Memory B cell (primary cell): Measurements from ENCODE around the gene ADAP1.

Source experiments
- ATAC-seq: fragments of 150-1000 bp; cut with Tn5 transposase; 2 replicates; pipeline ENCODE4 v1.10.0; 2021; ENCODE audit warnings: low read depth, mild to moderate bottlenecking, moderate library complexity
- DNase-seq, 2 donors: peaks; one replicate each; pipeline ENCODE4 v3.0.0; 2022; ENCODE audit warnings: low spot score in 2 of 2
- H3K27ac Mint-ChIP-seq: one replicate; pipeline ENCODE4 v1.8.0; 2022; ENCODE audit warnings: mild to moderate bottlenecking, moderate library complexity, mixed read lengths
- H3K27me3 Mint-ChIP-seq: one replicate; pipeline ENCODE4 v1.8.0; 2022; ENCODE audit warnings: mixed read lengths
- H3K36me3 Mint-ChIP-seq: one replicate; pipeline ENCODE4 v1.8.0; 2022; ENCODE audit warnings: mild to moderate bottlenecking, mixed read lengths
- H3K4me1 Mint-ChIP-seq: one replicate; pipeline ENCODE4 v1.8.0; 2022; ENCODE audit warnings: mixed read lengths
- H3K4me3 Mint-ChIP-seq: one replicate; pipeline ENCODE4 v1.8.0; 2022; ENCODE audit warnings: mild to moderate bottlenecking, moderate library complexity, mixed read lengths
- H3K9me3 Mint-ChIP-seq: one replicate; pipeline ENCODE4 v1.8.0; 2022; ENCODE audit warnings: mixed read lengths

Gene ADAP1

DNA sequence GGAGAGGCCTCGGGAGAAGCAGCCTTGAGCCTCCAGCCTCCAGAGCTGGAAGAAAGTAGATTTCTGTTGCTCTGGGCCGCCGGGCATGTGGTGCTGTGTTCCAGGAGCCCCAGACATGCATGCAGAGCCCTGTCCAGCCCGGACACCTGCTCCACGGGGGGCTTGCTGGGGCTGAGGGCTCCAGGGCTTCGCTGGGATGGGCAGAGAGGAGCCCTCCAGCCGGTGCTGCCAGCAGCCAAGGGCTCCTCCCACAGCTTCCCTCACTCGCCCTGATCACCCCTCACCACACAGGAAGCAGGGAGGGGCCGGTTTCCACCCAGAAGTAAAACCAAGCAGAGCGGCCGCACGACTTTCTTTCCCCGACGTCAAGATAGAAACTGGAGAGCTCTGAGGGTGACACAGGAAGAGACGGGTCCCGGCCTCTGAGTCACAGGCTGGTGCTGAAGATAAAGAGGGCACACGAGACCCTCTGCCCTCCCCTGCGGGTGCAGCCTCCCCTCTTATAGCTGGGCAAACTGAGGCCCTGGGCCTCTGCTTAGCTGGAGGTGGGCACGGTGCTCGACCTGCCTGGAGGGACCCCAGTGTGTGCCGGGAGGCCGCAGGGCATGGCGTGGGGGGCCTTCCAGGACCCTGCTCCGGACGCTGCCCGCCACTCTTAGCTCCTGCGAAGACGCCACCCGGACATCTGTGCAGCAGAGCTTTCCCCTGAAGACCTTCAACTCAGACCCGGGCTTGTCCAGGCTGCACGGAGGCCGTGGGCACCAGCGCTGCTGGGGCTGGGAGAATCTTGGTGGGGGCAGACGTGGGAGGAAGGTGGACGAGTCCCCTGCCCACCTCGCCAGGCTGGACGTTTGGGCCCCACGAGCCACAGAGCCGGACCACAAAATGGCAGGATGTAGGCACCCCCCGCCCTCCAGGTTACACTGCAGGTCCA lies 31.1 kb downstream of the ADAP1 start:
- Mint-ChIP-seq H3K9me3 (no peaks in the 10 kb centered on the region), H3K4me1 (peaks cover 23% of the 10 kb centered on the region), H3K27me3 (peaks cover 5% of the 10 kb centered on the region), H3K4me3 (peak overlapping the region; percentile 85), H3K27ac (peak overlapping the region; percentile 77), H3K36me3 (peaks cover 3% of the 10 kb centered on the region)
- ATAC-seq = peak; percentile 91
- peak; percentile 64 to 70 for DNase-seq

DNA sequence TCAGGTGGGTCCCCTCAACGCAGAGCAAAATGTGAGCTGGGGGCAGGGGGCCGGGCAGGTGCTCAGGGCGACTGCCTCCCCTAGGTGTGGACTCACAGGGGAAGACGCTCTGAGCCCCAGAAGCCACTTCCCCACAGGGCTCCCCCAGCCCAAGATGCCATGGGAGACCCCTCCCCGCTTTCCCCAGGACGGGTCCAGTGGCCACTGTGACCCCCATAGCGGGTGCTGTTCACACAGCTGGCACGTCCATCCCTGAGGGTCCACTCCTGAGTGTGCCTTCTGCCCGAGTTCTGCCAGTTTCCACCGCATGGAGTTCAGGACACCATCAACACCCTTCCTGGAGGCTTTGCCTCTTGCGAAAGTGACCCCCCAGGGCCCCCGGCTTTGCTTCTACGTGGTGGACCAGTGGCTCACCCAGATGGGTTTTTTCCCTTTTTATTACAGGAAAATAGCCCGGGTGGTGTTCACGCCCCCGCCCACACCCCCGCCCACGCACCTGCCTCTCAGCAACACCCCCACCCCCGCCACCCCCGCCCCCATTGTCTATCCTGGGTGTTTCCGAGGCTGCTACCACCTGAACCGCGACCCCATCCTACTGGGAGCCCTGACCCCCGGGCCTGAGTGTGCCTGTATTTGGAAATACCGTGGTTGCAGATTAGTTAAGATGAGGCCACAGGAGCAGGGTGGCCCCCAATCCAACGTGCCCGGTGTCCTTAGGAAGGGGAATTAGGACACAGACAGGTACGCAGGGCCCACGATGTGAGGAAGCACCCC lies 32.0 kb downstream of the ADAP1 start:
- peaks cover 3% of the 10 kb centered on the region for H3K36me3 Mint-ChIP-seq
- peaks cover 21% of the 10 kb centered on the region for H3K4me1 Mint-ChIP-seq
- H3K9me3 Mint-ChIP-seq = no peaks in the 10 kb centered on the region
- DNase-seq (no peak), ATAC-seq (peak; percentile 3)
- H3K27me3 Mint-ChIP-seq = peaks cover 5% of the 10 kb centered on the region
- peak overlapping the region; percentile 77 for H3K27ac Mint-ChIP-seq
- H3K4me3 Mint-ChIP-seq = peak overlapping the region; percentile 85

DNA sequence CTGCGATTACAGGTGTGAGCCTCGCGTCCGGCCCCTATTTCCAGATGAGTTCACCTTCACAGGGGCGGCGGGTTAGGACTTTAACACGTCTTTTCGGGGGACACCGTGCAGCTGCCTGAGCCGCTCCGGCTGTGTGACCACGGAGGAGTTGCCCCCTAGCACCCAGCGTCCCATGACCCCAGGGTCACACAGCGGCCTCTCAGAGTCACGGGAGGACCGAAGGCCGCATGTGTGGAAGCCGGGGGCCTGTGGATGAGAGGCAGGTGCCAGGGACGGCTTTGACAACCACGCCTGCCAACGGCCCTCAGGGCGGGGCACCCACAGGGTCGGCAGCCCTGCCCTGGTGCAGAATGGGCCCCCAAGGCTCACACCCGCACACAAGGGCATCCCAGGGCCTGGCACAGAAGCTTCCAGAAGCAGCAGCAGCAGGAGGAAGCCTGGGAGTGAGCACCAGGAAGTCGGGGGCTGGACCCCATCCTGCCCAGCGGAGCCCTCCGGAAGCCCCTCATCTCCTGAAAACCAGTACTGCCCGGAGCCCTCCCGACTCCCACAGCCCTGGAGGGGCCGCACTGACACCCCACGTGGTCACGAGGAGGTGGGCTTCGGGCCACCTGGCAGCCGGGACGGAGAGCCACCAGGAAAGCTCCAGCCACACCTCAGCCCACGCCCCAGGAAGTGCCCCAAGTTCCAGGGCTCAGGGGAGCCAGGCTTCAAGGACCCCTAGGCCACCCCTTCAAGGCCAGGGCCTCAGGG lies 32.7 kb downstream of the ADAP1 start:
- Mint-ChIP-seq H3K4me3 (peak overlapping the region; percentile 75), H3K27ac (peak overlapping the region; percentile 31), H3K27me3 (peaks cover 5% of the 10 kb centered on the region), H3K36me3 (peaks cover 3% of the 10 kb centered on the region), H3K9me3 (no peaks in the 10 kb centered on the region), H3K4me1 (peaks cover 21% of the 10 kb centered on the region)
- DNase-seq = no peak
- no peak for ATAC-seq

DNA sequence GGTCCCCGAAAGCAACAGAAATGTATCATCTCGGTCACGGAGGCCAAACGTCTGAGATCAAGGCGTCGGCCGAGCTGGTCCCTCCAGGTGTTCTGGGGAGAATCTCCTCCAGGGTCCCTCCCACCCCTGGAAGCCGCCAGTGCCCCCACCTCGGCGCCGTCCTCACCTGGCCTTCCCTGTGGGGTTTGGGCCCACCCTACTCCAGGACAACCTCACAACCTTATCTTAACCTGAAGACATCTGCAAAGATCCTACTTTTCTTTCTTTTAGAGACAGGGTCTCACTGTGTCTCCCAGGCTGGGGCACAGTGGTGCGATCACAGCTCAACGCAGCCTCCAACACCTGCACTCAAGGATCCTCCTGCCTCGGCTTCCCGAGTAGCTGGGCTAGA lies 33.4 kb downstream of the ADAP1 start:
- DNase-seq = no peak
- H3K36me3 Mint-ChIP-seq = peaks cover 3% of the 10 kb centered on the region
- H3K9me3 Mint-ChIP-seq = no peaks in the 10 kb centered on the region
- ATAC-seq = no peak
- H3K27ac Mint-ChIP-seq = peak overlapping the region; percentile 31
- peak overlapping the region; percentile 75 for H3K4me3 Mint-ChIP-seq
- H3K4me1 Mint-ChIP-seq = peaks cover 25% of the 10 kb centered on the region
- peaks cover 5% of the 10 kb centered on the region for H3K27me3 Mint-ChIP-seq

DNA sequence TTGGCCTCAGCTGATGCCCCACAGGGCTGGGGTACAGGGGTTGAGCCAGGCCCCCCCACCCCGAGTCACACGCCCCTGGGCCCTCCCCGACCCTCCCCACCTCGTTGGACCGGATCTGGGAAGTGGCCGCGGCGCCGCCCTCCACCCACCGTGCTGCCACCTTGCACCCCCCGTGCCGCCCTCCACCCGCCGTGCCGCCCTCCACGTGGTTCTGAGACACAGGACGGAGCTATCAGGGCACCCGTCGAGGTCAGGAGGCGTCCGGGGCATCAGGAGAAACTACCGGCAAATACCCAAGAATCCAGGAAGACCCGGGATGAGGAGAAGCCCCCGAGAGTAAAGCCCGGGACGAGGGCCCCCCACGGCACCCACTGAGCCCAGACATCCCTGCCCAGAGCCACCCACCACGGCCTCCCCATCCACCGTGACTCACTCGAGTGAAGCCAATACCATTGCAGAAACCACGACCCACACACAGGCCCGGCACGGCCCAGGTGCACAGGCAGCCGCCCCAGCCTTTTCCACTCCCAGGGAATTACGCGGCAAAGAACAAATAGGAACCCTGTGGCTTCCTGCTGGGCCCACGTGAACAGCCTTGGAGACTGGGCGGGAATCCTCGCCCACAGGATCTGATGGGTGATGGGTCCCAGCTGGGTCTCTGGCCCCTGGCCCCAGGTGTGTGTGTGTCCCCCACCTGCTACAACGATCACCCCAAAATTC lies 34.0 kb downstream of the ADAP1 start:
- H3K27me3 Mint-ChIP-seq = peaks cover 5% of the 10 kb centered on the region
- no peak overlapping the region for H3K4me3 Mint-ChIP-seq
- DNase-seq = no peak
- peaks cover 3% of the 10 kb centered on the region for H3K36me3 Mint-ChIP-seq
- H3K4me1 Mint-ChIP-seq = peaks cover 25% of the 10 kb centered on the region
- H3K9me3 Mint-ChIP-seq = no peaks in the 10 kb centered on the region
- no peak for ATAC-seq
- H3K27ac Mint-ChIP-seq = peak overlapping the region; percentile 31

DNA sequence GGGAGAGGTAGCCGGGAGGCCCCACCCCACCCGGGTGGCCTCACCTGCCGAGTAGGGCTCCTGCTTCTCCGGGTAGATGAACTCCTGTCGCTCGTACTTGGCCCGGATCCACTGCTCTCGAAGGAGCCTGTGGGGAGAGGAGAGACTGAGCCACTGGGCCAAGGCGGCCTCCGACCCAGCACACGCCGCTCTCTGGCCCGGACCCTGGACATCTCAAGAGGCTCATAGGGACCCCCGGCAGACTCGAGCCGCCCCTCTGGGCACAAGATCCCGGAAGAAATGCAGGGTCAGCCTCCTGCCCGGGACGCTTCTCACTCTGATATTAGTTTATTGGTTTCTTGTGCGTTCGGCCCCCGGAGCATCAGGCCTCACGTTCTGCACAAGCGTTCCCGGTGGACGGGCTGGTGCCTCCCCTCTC lies 34.5 kb downstream of the ADAP1 start:
- H3K27ac Mint-ChIP-seq = no peak overlapping the region
- H3K36me3 Mint-ChIP-seq = peaks cover 3% of the 10 kb centered on the region

DNA sequence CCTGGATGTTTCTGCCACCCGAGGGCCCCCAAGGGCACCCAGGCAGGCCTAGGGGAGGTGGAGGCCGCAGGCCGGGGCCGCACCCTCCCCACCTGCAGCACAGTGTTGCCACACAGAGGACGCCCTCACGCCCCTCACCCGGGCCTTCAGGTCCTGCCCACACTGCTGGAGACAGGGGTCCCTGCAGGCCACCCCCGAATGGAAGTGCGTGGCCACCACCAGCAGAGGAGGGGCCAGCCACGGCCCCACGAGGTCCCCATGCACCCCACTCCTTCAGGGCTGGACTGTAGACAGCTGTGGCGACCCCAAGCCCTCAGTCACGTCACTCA lies 35.4 kb downstream of the ADAP1 start:
- Mint-ChIP-seq H3K27me3 (peaks cover 2% of the 10 kb centered on the region), H3K9me3 (no peaks in the 10 kb centered on the region), H3K4me1 (peaks cover 21% of the 10 kb centered on the region), H3K4me3 (no peak overlapping the region), H3K27ac (peak overlapping the region; percentile 62), H3K36me3 (peaks cover 3% of the 10 kb centered on the region)
- ATAC-seq (no peak), DNase-seq (no peak)

More for the DNA sequence above, 34.5 kb downstream of the ADAP1 start:
- no peak for ATAC-seq
- Mint-ChIP-seq H3K9me3 (no peaks in the 10 kb centered on the region), H3K27me3 (peaks cover 5% of the 10 kb centered on the region), H3K4me1 (peaks cover 25% of the 10 kb centered on the region), H3K4me3 (no peak overlapping the region)
- DNase-seq = no peak

DNA sequence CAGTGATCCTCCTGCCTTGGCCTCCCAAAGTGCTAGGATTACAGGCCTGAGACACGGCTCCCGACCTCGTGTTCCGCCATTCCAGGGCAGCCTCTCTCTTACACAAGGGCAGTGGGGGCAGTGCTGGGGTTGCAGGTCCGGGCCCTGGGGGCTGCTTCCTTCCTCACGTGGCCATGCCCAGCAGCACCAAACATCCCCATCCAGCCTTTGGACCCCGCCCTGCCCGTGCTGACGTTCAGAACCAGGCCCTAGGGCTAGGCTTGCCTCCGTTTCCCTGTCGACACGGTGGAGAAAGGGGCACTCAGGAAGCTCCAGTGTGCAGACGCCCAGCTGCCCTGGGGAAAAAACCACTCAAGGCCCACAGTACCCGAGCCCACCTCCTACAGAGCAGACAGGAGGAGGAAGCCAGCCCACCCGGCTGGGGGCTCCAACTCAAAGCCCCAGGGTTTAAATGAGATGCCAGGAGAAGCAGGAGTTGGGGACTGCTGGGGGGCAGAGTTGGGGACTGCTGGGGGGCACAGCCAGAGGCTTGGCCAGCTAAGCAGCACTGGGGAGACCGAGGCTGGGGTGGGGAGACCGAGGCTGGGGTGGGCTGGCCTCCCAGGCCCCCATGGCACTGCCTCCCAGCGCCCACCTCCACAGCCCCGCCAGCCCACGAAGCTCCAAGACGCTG lies 35.9 kb downstream of the ADAP1 start:
- H3K4me3 Mint-ChIP-seq = no peak overlapping the region
- no peak overlapping the region for H3K27ac Mint-ChIP-seq
- ATAC-seq = no peak
- peaks cover 3% of the 10 kb centered on the region for H3K36me3 Mint-ChIP-seq
- no peak for DNase-seq
- peaks cover 2% of the 10 kb centered on the region for H3K27me3 Mint-ChIP-seq
- H3K4me1 Mint-ChIP-seq = peaks cover 21% of the 10 kb centered on the region
- H3K9me3 Mint-ChIP-seq = no peaks in the 10 kb centered on the region

DNA sequence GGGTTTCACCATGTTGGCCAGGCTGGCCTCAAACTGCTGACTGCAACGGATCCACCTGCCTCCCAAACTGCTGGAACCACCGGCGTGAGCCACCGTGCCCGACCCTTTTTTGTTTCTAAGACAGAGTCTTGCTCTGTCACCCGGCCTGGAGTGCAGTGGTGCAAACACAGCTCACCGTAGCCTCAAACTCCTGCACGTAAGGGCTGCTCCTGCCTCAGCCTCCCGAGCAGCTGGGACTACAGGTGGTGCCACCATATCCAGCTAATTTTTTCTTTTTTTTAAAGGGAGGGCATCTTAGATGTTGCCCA lies 36.4 kb downstream of the ADAP1 start:
- peaks cover 2% of the 10 kb centered on the region for H3K27me3 Mint-ChIP-seq
- peaks cover 21% of the 10 kb centered on the region for H3K4me1 Mint-ChIP-seq
- H3K36me3 Mint-ChIP-seq = peaks cover 3% of the 10 kb centered on the region
- ATAC-seq (no peak), DNase-seq (no peak)
- H3K9me3 Mint-ChIP-seq = no peaks in the 10 kb centered on the region
- no peak overlapping the region for H3K27ac Mint-ChIP-seq
- H3K4me3 Mint-ChIP-seq = no peak overlapping the region

DNA sequence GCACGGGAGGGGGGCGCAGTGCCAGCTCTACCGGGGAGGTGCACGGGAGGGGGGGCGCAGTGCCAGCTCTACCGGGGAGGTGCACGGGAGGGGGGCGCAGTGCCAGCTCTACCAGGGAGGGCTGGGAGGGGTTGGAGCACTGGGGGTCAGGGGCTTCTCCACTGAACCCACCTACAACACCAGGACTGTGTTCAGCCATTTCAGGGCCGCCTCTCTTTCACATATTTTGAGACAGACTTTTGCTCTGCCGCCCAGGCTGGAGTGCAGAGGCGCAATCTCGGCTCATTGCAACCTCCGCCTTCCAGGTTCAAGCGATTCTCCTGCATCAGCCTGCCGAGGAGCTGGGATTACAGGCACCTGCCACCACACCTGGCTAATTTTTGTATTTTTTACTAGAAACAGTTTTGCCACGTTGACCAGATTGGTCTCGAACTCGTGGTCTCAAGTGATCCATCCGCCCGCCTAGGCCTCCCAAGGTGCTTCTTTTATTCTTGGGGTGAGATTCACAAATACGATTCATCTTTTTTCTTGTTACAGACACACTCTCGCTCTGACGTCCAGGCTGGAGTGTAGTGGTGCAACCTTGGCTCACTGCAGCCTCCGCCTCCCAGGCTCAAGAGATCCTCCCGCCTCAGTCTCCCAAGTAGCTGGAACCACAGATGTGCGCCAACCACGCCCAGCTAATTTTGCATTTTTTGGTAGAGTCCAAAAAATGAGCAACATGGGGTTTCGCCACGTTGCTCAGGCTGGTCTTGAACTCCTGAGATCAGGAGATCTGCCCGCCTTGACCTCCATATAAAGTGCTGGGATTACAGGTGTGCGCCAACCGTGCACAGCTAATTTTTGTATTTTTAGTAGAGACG lies 37.0 kb downstream of the ADAP1 start:
- Mint-ChIP-seq H3K27ac (no peak overlapping the region), H3K4me3 (no peak overlapping the region), H3K9me3 (no peaks in the 10 kb centered on the region), H3K27me3 (peaks cover 2% of the 10 kb centered on the region), H3K36me3 (peaks cover 3% of the 10 kb centered on the region), H3K4me1 (peaks cover 18% of the 10 kb centered on the region)
- DNase-seq = no peak
- no peak for ATAC-seq

DNA sequence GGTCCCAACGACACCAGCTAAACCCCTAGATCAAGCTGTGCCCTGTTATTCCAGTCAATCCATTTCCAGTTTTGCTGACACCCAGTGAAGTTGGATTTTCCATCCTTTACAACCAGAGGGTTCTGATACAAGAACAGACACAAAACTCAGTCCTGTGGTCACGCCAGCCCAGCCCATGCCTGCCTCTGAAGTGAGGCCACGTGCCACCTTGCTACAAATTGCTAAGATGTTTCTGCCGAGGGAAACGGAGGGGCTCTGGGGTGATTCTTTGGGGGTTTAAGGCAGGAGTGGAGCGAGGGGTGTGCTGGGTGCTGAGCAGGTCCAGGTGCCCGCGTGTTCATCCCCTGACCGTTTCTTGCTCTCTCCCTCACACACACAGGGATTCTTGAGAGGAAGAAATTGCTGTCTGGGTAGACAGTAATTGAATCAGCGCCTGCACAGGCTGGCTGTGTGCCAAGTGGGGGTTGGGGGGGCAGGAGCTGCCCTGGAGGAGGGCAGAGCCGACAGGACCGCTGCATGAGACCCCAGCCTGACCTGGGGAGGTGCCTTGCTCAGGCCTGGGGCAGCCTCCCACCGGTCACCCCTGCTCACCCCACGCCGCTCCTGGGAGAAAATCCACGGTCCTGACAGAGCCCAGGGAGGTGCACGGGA lies 38.1 kb downstream of the ADAP1 start:
- Mint-ChIP-seq H3K4me1 (peaks cover 14% of the 10 kb centered on the region), H3K4me3 (no peak overlapping the region), H3K36me3 (peaks cover 3% of the 10 kb centered on the region), H3K9me3 (no peaks in the 10 kb centered on the region), H3K27ac (no peak overlapping the region), H3K27me3 (peaks cover 2% of the 10 kb centered on the region)
- ATAC-seq (no peak), DNase-seq (no peak)
